K562 (cell line): ENCODE results near the gene NUDT1. TPM values are rescaled to one million over a fixed set of nuclear protein-coding genes. Genes with fewer than 3 reads are reported as not detected.
A peak's percentile ranks its signal among the peaks of the same experiment; 100 is the strongest.

ENCODE experiments used
- BHLHE40 ChIP-seq: IDR thresholded peaks from 2 replicates; pipeline ENCODE4 v1.6.1; 2011; ENCODE audit warnings: low read length, improper control_type of control experiment
- HCFC1 ChIP-seq: IDR thresholded peaks from 2 replicates; pipeline ENCODE4 v1.6.1; 2012; ENCODE audit warnings: low read depth, low read length, improper control_type of control experiment
- LEF1 ChIP-seq: fragments of 450-650 bp; IDR thresholded peaks from 2 replicates; pipeline ENCODE4 v1.6.1; 2016; ENCODE audit warnings: mild to moderate bottlenecking
- NRF1 ChIP-seq, 2 experiments: fragments of 450-650 bp; IDR thresholded peaks in 1 of 2; conservative IDR thresholded peaks in 1 of 2; 2 replicates each; pipeline ENCODE4 v1.6.1; 2014; ENCODE audit warnings: mild to moderate bottlenecking in 2 of 2
- RAD21 ChIP-seq, 2 experiments: fragments of 250-450 bp in 1 of 2; fragments of 450-650 bp in 1 of 2; sonication (Bioruptor Pico) in 1 of 2; formaldehyde crosslinking in 1 of 2; IDR thresholded peaks in 1 of 2; conservative IDR thresholded peaks in 1 of 2; 2 replicates each; pipeline versions ENCODE4 v1.4.0 to v1.8.0; 2020 to 2022; ENCODE audit warnings: mild to moderate bottlenecking in 2 of 2, moderate library complexity in 1 of 2
- TCF3 ChIP-seq: sonication (generic); formaldehyde crosslinking; IDR thresholded peaks from 2 replicates; pipeline ENCODE4 v1.4.0; 2020; ENCODE audit warnings: mild to moderate bottlenecking, missing genetic modification reagents
- polyA plus RNA-seq, 8 experiments: library from polyadenylated mRNA; depleted of rRNA in 4 of 8; stranded (reverse) in 5 of 8; unstranded in 3 of 8; fragments of >200 nt; fragmentation: Nextera tagmentation in 2 of 8; fragmentation: Illumina TruSeq in 1 of 8; extraction: Ambion mirVana in 2 of 8; extraction: Trizol in 1 of 8; gene quantifications; 2 replicates each; pipeline versions ENCODE4 v1.2.1 to v1.2.3, GENCODE V29; 2011 to 2014; ENCODE audit warnings: inconsistent platforms in 1 of 8, missing spikeins in 1 of 8
- total RNA-seq, 7 experiments: library from RNA; depleted of rRNA in 6 of 7; stranded (reverse); fragments of >200 nt in 6 of 7; fragmentation: Illumina TruSeq in 2 of 7; extraction: Trizol in 2 of 7; gene quantifications; 2 replicates each; pipeline versions ENCODE4 v1.2.1 to v1.2.3, GENCODE V29; 2011 to 2021; ENCODE audit warnings: low replicate concordance in 1 of 7
- TF ChIP-seq, protein P1 (sequence below): sonication (generic); formaldehyde crosslinking; IDR thresholded peaks from 2 replicates; pipeline ENCODE4 v1.9.0; 2022; ENCODE audit warnings: mild to moderate bottlenecking, missing genetic modification reagents
- TF ChIP-seq, protein P2 (sequence below), 3 experiments: IDR thresholded peaks in 2 of 3; conservative IDR thresholded peaks in 1 of 3; 2 replicates each; pipeline ENCODE4 v1.5.1; 2011 to 2012; ENCODE audit warnings: low read length in 3 of 3, mild to moderate bottlenecking in 3 of 3, control low read depth in 2 of 3, improper control_type of control experiment in 1 of 3, inconsistent platforms in 1 of 3, low read depth in 1 of 3, mixed read lengths in 1 of 3, moderate library complexity in 1 of 3; ENCODE audit not compliant: insufficient read depth in 2 of 3
- TF ChIP-seq, protein P3 (sequence below): sonication (generic); formaldehyde crosslinking; IDR thresholded peaks from 2 replicates; pipeline ENCODE4 v1.9.0; 2022; ENCODE audit warnings: mild to moderate bottlenecking, missing genetic modification reagents
- TF ChIP-seq, protein P4 (sequence below): sonication (generic); formaldehyde crosslinking; IDR thresholded peaks from 2 replicates; pipeline ENCODE4 v1.4.0; 2020; ENCODE audit warnings: mild to moderate bottlenecking, missing genetic modification reagents

The NUDT1 gene
- total and polyA plus RNA-seq, 9 of the 15 experiments (the other 6 are each of a cell fraction or from before 2014, with no cell fraction given) = 5.3 to 73.3 (median 29.6) TPM

DNA sequence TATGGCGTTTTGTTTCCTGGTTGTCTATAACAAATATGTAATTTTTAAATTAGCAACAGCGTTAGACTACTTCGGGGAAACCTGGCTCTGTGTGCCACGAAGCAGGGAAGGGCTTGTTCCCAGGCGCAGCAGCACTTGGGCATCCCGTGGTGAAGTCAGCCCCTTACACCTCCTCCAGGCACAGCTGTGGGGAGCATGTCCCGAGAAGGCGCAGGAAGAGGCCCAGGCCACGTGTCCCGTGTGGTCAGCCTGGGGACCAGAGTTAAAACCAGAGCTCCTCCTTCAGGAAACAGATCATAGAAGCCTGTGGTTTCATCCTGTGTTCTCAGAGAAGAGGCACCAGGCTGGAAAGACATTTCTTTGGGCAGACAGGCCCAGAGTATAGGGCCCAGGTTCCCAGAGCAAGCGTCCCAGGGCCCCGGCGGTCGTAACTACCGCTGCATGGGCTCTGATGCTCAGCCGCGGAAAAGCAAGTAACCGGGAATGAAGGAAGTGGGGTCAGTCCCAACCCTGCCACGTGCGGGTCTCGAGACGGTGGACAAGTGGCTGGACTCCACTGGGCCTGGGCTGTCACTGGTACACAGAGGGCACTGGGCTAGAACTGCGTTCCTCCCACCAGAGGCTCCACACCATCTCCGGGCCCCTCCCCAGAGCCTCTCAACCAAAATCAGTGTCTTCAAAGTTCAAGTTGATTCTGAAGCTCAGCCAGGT is 7.1 kb downstream of the NUDT1 start (continued):
- TF ChIP-seq, protein P1, sequence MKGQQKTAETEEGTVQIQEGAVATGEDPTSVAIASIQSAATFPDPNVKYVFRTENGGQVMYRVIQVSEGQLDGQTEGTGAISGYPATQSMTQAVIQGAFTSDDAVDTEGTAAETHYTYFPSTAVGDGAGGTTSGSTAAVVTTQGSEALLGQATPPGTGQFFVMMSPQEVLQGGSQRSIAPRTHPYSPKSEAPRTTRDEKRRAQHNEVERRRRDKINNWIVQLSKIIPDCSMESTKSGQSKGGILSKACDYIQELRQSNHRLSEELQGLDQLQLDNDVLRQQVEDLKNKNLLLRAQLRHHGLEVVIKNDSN (CRISPR knock-in tag) = peak; percentile 93
- TF ChIP-seq, protein P2, sequence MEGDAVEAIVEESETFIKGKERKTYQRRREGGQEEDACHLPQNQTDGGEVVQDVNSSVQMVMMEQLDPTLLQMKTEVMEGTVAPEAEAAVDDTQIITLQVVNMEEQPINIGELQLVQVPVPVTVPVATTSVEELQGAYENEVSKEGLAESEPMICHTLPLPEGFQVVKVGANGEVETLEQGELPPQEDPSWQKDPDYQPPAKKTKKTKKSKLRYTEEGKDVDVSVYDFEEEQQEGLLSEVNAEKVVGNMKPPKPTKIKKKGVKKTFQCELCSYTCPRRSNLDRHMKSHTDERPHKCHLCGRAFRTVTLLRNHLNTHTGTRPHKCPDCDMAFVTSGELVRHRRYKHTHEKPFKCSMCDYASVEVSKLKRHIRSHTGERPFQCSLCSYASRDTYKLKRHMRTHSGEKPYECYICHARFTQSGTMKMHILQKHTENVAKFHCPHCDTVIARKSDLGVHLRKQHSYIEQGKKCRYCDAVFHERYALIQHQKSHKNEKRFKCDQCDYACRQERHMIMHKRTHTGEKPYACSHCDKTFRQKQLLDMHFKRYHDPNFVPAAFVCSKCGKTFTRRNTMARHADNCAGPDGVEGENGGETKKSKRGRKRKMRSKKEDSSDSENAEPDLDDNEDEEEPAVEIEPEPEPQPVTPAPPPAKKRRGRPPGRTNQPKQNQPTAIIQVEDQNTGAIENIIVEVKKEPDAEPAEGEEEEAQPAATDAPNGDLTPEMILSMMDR (IDR thresholded peaks at IDR 0.05 in 2 of 3, conservative IDR thresholded peaks at IDR 0.05 in 1 of 3; ENCODE audit: insufficient read depth in 2 of 3, low read depth in 1 of 3, low read length in 3 of 3) = peak in 2 of 3 experiments; percentile 9 to 37; a peak in 2 of 6 replicates
- TF ChIP-seq HCFC1 = no peak
- TF ChIP-seq, protein P3, sequence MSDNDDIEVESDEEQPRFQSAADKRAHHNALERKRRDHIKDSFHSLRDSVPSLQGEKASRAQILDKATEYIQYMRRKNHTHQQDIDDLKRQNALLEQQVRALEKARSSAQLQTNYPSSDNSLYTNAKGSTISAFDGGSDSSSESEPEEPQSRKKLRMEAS (CRISPR knock-in tag) = peak; percentile 67
- TF ChIP-seq TCF3 = 0 out of 2 replicates have a peak, but pooled peaks have one; percentile 4
- TF ChIP-seq RAD21 (CRISPR knock-in tag; conservative IDR thresholded peaks at IDR 0.05 in 1 of 2, IDR thresholded peaks at IDR 0.05 in 1 of 2) = peak; percentile 33 to 47; a peak in 3 of 4 replicates
- TF ChIP-seq NRF1 (conservative IDR thresholded peaks at IDR 0.05 in 1 of 2, IDR thresholded peaks at IDR 0.05 in 1 of 2) = peak in 1 of 2 experiments; percentile 45; a peak in 2 of 4 replicates
- TF ChIP-seq, protein P4, sequence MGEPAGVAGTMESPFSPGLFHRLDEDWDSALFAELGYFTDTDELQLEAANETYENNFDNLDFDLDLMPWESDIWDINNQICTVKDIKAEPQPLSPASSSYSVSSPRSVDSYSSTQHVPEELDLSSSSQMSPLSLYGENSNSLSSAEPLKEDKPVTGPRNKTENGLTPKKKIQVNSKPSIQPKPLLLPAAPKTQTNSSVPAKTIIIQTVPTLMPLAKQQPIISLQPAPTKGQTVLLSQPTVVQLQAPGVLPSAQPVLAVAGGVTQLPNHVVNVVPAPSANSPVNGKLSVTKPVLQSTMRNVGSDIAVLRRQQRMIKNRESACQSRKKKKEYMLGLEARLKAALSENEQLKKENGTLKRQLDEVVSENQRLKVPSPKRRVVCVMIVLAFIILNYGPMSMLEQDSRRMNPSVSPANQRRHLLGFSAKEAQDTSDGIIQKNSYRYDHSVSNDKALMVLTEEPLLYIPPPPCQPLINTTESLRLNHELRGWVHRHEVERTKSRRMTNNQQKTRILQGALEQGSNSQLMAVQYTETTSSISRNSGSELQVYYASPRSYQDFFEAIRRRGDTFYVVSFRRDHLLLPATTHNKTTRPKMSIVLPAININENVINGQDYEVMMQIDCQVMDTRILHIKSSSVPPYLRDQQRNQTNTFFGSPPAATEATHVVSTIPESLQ (CRISPR knock-in tag) = 0 out of 2 replicates have a peak, but pooled peaks have one; percentile 55
- no peak for TF ChIP-seq LEF1
- 0 out of 2 replicates have a peak, but pooled peaks have one; percentile 18 for TF ChIP-seq BHLHE40
